CMK (cell line): ENCODE measurements around the gene TSEN15.
"Not testable (repeated sequence)": the region's sequence is repeated elsewhere in the genome, so short reads cannot be mapped to it uniquely, and the experiment has no call there.

ENCODE experiments used
- DNase-seq: peaks from one replicate; pipeline ENCODE4 v3.0.0-alpha.2; 2010; ENCODE audit warnings: low read depth

The TSEN15 gene

DNA sequence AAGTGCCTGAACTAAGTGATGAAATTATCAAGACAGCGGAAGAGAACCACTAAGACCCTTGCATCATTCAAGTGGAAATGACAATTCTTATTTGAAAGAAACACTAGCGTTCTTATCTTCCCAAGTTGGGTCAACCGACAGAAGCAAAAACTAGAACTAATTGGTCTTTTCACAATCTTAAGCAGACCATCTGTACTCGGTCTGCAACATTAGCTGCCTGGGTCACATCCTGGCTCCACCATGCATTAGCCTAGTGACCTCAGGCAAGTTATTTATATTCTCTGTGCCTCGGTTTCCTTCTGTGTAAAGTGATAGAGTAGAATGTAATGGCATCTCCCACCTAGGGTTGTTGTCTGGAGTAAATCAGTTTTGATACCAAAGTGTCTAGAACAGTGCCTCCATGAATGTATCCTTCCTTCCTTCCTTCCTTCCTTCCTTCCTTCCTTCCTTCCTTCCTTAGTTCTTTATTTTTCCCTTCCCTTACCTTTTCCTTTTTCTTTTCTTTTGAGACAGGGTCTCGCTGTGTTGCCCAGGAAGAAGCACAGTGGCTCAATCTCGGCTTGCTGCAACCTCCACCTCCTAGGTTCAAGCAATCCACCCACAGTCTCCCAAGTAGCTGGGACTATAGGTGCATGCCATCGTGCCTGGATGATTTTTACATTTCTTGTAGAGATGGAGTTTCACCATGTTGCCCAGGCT, 20.0 kb upstream of the TSEN15 start:
- no peak for DNase-seq

DNA sequence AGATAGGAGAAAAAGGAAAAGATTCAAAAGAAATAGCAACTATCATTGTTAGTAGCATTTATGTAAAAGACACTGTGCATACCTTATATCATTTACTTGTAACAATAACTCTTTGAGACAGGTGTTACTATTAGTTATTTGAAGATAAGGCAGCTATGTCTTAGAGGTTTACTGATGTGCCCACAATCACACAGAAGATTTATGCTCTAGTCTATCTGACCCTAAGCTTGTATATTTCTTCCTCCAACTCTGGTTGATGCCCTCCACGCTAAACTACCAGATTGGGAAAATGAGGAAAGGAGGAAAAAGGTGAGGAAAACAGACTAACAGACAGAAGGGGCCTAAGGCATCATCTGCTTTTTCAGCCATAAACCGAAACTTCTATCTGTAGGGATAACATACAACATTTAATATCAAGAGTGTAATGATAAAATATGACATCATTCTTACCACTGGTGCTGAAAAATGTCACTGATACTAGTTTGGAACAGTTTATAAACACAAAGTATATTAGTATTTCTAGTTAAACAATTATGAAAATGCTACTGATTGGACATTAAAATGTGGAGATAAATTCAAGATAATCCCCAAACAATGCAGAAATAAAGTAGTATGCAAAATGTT, 19.1 kb upstream of the TSEN15 start:
- DNase-seq = no peak

DNA sequence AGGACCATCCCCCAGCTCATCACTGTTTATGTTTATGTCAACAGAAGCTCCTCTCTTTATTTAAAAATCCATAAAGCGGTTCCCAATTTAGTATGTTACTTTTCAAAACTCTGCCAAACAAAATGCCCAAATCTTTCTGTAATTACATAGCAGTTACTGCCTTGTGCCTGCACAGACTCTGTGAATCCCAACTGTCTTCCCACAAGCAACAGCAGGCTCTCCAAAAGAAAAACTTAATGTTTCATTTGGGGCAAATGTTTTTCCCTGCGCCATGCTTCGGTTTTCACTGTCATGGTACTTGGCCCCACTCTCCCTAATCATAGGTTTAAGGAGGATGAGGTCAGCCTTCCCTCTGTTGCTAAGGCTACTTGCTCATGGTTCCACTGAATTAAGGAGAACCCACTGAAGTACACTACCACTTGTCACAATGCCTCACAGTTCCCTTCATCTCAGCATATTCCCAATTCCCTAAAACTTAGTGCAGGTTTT, 18.6 kb upstream of the TSEN15 start:
- DNase-seq = no peak

DNA sequence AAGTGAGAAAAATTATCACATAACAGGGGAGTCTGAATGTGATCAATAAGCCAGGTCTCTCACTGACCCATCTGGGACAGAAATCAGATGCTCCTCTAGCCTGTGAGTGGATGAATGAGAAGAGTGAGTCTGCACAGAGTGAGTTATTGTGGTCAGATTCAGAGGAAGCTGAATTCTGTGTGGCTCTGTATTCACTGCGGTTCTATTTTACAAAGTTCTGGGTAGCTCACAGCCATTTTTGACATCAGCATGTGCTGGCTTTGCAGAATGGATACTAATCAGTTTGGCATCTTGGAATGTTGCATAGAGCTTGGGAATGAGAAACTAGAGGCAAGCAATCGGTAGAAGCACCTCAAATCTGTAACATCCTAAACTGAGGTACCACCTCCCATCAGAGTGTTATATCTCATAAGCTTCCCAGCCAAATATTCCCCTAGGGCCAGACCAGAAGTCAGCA, 17.8 kb upstream of the TSEN15 start:
- no peak for DNase-seq

DNA sequence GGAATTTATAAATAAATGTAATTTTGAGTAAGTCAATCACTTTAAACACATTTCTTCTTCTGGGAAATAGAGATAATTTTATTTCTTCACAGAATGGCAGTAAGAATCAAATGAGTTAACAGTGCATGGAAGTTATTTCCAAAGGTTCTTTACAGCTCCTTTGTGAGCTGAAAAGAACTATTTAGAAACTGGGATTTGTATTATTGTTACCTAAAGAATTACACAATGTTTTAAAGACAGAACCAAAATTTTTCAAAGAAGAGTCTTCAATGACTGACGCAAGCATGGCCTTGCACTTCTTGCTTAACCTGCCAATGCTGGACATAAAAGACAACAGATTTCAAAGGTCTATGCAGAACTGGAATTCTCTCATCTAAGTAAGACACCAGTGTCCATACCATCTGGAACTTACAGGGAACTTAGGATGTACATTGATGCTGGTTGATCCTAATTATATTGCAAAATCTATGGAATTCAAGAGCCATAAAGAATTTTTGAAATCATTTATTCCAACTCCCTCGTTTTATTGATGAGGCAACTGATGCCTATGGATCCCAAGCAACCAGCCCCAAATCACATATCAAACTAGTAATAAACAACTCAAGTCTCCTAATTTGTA, 16.7 kb upstream of the TSEN15 start:
- DNase-seq = no peak

DNA sequence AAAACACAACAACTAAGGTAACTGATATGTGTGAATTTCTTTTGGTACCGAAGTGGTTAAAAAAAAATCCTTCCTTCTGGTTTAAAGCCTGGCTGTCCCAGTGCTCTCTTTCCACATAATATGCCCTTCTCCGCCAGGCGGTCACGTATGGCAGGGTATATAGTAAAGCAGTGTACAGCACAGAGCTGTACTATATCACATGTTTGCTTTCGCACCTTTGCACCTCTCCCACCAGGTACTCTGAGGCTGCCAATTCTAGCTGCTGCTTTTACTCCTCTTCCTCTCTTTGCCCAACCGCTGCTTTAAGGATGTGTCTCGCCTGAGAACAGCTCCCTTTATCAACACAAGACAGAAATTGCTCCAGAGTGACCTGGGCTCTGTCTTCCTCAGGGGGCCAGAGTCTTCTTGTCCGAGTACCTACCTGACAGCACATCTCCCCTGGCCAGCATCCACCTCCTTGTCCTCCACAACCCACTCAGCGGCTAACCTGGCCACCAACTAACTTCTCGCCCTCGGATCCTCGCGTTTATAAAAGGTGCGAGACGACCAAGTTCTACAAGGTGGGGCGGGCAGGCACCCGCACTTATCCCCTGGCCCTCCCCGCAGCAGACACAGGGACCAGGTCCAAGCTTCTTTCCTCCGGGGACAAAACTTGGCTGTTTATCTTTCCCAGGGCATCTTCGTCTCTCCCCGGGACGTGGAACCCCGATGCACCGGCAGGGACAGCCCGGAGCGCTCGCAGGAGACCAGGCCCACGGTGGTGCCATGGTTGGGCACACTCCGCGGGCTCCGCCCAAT, 15.6 kb upstream of the TSEN15 start:
- DNase-seq = no peak

DNA sequence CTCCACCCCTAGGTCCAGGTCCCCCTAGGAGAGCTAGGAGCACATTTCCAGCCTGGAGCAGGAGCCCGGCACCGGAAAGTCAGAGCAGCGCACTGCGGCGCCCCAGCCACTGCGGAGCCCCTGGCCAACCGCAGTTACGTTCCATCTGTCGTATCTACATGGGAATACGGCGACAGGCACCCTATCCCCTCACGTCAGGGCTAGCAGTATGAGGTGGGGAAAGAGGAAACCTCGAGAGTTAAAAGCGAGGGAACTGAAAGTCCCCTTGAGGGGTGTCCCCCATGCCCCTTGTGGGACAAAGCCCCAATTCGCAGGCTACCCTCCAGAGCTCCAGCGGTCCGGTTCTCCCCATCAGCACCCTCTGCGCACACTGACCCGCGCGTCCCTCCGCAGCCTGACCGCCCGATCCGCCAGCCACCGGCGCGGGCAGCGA, 15.0 kb upstream of the TSEN15 start:
- DNase-seq = no peak

DNA sequence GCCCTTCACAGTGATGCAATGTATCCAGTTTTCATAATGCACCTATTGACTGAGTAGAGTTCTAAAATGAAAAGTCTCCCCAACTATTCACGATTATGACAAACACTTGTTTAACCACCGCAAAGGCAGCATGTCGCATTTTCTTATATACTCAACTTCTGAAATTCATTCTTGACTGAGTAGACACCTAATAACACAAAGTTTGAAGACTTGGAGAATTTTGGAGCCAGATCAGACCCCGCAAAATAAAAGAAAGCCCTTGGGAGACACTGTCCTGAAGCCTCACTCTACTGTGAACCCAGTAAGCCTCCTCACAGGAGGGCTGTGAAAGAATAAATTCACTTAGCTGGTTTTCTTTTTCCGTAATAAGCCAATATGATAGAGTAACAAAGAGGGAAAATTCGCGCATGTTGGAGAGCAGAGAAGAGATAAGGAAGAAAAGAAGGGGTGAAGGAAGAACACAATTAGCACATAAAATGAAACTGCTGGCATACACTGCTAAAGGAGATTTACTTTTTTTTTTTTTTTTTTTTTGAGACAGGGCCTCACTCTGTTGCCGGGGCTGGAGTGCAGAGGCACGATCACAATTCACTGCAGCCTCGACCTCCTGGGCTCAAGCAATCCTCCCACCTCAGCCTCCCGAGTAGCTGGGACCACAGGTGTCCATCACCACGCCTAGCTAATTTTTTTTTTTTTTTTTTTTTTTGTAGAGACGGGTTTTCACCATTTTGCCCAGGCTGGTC, 13.5 kb upstream of the TSEN15 start:
- DNase-seq = no peak

DNA sequence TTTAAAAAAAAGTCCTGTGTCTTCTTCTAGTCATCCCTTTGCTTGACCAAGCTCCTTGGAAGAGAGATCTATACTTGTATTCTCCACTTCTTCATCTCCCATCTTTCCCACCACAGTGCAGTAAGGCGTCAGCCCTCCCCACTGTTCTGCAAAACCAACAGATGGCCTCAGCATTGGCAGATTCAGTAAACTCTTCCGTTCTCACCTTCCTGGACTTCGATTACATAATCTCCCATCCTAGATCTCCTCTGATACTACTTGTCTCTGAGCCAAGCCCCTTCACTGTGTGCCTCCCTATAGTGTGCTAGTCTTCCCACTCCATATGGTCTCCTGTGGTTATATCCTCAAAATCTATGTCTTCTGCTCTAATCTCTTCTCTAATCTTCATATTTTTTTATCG, 12.4 kb upstream of the TSEN15 start:
- no peak for DNase-seq

DNA sequence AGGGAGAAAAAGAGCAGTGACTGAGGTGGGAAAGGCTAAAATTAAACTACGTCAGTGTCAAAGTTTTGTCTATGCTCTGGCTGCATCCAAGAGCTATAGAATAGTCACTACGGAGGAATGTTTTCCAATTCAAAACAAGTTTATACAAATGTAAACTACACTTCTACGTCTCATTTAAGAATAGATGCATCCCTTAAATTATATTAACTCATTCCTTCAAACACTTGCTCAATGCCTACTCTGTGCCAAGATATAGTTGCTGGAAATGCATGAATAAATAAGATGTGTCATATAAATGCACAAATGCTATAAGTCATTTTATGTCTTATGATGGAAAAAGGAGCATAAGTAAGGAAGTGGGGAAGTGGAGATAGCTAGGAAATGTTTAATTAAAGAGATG, 9.8 kb upstream of the TSEN15 start:
- no peak for DNase-seq

DNA sequence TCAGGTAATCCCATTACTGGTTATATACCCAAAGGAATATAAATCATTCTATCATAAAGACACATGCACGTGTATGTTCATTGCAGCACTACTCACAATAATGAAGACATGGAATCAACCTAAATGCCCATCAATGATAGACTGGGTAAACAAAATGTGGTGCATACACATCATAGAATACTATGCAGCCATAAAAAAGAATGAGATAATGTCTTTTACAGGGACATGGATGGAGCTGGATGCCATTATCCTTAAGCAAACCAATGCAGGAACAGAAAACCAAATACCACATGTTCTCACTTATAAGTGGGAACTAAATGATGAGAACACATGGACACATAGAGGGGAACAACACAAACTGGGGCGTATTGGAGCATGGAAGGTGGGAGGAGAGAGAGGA, 8.2 kb upstream of the TSEN15 start:
- not testable (repeated sequence) for DNase-seq

DNA sequence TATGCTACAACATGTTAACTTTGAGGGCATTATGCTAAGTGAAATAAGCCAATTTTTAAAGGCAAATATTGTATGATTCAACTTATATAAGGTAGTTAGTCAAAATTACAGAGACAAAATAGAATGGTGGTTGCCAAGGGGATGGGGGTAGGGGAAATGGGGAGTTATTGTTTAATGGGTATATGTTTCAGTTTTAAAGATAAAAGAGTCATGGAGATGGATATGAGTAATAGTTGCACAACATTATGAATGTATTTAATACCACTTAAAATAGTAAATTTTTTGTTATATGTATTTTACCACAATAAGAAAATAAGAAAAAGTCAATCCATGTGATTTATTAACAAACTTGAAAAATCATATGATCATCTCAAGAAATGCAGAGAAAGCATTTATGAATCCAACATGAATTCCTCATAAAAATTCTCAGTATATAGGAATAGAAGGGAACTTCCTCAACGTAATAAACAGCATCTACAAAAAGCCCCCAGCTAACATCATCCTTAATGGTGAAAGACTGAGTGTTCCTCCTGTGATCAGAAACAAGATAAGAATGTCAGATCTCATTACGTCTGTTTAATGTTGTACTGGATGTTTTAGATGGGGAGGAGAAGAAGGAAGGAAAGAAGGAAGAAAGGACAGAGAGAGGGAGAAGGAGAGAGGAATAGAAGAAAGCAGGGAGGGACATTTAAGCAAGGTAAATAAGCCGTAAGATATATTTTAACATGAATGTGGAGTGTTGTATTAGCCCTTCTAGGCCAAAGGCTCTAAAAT, 6.7 kb upstream of the TSEN15 start:
- no peak for DNase-seq

DNA sequence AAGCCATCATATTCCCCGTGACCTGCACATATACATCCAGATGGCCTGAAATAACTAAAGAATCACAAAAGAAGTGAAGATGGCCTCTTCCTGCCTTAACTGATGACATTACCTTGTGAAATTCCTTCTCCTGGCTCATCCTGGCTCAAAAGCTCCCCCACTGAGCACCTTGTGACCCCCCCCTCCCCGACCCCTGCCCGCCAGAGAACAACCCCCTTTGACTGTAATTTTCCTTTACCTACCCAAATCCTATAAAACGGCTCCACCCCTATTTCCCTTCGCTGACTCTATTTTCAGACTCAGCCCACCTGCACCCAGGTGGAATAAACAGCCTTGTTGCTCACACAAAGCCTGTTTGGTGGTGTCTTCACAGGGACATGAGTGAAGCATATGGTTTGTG, 4.0 kb upstream of the TSEN15 start:
- DNase-seq = not testable (repeated sequence)

DNA sequence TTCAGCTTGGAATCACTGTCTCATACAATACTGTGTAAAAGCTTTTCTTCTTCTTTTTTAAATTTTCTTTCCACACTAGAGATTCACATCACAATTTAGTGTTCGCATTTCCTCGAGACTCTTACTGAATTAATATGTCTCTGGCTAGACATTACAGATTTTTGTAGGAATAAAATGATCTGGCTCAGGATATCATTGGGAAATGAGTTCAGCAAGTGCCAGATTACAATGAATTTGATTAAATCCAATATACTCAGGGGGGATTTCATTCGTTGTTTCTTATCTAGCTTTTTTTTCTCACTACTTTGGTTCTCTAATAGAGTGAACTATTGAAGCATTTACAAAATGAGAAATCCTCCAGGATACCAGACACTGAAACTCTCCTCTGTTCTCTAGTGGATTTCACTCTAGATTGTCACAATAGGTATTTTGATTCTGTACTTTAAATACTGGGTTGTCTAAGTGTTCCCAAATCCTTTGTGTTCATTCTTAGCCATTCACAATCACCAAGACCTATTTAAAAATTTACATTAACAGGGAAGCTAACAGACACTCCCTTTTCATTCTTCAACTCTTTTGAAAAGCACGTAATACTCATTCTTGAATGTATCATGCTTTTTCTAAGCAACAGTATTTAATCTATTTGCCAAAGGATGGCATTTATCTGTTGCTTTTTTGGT, 2.8 kb upstream of the TSEN15 start:
- no peak for DNase-seq

DNA sequence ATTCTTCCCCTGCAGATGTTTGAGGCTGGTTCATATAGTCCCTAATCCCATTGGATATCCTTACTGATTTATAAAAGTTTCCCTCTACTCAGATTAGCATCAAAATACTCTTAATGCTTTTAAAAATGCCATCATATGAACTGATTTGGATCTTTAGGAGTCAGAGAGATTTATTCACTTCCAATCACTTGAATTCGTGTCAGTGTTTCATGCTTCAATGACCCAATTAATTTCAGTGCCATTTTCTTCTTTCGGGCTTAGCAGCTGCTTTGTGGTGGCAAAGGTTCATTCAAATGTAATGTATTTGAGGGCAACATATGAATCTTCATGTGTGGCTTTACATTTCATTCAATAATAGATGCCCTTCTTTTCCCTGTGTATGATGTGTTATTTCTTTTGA, 2.2 kb upstream of the TSEN15 start:
- DNase-seq = no peak

DNA sequence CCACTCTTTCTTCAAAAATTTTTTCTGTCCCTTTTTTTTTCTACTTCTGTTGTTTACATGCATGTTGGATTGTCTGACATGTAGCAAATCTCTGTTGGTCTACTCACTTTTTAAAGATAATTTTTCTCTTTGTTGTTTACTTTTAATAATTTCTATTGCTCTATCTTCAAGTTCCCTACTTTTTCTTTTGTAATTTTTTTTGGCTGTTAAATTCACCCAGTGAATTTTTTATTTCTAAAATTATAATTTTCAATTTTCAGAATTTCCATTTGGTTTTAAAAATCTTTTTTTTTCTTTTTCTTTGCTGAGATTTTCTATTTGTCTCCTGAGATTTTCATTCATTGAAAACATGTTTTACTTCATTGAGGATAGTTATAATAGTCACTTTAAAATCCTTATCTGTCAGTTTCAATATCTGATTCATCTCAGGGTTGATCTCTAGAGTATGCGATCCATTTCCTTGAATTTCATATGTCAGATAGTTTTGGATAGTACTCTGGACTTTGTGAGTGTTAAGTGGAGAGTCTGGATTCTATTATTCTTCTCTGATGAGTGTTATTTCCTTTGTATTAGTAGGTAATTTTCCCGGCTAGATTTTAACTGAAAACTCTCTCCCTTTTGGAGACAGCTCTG, 1.6 kb upstream of the TSEN15 start:
- no peak for DNase-seq

DNA sequence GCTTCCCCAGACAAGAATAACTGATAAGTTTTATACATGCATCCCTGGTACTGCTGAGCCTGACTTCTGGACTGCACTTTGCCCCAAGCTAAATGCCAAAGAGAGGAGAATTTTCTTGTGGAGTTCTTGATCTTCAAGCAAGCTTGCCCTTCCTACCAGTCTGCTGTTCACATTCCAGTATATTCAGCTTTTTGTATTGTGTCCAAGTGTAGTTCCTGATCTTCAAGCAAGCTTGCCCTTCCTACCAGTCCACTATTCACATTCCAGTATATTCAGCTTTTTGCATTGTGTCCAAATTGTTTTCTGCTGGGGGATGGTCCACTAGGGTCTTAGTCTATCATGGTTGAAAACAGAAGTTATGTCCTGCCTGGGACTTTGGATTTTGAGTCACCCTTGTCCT, 894 bp upstream of the TSEN15 start:
- DNase-seq = no peak

DNA sequence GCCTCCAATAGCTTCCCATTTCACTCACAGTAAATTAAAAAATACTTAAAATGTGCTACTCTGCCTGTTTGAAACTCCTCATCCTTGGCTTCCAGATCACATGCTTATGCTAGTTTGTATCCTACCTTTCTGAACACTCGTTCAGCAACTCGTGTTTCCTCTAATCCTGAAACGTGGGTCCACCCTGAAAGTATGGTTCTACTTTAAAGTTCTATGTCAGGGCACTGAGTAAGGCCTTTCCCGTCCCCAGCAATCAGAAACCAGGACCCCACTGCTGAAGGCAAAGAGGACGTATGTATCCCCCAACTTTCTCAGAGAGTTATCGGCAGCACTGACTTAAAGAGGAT, 419 bp upstream of the TSEN15 start:
- DNase-seq = no peak

DNA sequence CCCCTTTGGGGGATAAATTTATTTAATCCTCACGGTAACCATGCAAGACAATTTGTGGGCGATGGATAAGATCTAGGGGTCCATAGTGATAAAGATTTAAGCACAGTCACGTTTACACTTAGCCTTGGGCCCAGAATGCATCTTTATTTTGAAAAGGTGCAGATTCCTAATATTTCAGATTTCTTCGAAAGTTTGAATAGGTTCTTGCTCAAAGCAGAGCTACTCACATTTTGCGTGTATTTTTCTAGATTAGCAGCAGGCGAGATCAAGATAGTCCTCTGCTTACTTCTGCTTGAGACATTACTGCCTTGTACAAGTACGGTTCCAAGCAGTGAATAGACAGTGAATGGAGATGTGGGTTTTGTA, 647 bp downstream of the TSEN15 start:
- DNase-seq = no peak

DNA sequence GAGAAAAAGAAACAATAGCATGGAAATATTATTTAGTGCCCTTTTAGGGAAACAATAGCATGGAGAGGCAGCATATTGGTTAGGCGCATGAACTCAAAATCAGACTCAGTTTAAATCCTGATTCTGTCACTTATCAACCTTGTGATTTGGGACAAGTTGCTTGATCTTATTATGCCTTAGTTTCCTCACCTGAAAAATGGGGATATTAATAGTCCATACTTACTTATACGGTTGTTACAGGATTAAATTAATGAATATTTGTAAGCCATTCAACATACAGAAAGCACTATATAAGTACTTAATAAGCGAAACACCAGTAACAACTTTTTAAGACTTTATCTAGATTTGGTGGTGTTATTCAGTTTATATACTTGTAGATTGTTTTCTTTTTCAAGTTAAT, 1.2 kb downstream of the TSEN15 start:
- DNase-seq = no peak
